LHCN-M2 (cell line): ENCODE results near the gene HSF5. TPM values are rescaled to one million over a fixed set of nuclear protein-coding genes. Genes with fewer than 3 reads are reported as not detected.
A peak's percentile ranks its signal among the peaks of the same experiment; 100 is the strongest.
"Not testable (repeated sequence)": the region's sequence is repeated elsewhere in the genome, so short reads cannot be mapped to it uniquely, and the experiment has no call there.

Source experiments
- DNase-seq: peaks from one replicate; pipeline ENCODE4 v3.0.0-alpha.2; 2012; ENCODE audit warnings: low read depth
- total RNA-seq: library from RNA; depleted of rRNA; stranded (reverse); fragments of >200 nt; gene quantifications from 2 replicates; pipeline ENCODE4 v1.2.3, GENCODE V29; 2014

The HSF5 gene
- total RNA-seq, 1 experiment from 2014 or later, result not detected

- DNase-seq, result not testable (repeated sequence)
These were observed 6.4 kb downstream of the HSF5 start for GRCh38 chr17:58481798-58482197.

- no peak for DNase-seq
These were observed 8.1 kb downstream of the HSF5 start for GRCh38 chr17:58480090-58480489.

- no peak for DNase-seq
These were observed 11.4 kb downstream of the HSF5 start for GRCh38 chr17:58476812-58477211.

GRCh38 chr17:58475985-58476384 lies 12.2 kb downstream of the HSF5 start:
- DNase-seq, result no peak

GRCh38 chr17:58470356-58470755 lies 17.9 kb downstream of the HSF5 start:
- no peak for DNase-seq

GRCh38 chr17:58468944-58469343 lies 19.3 kb downstream of the HSF5 start:
- no peak for DNase-seq

- no peak for DNase-seq
These were observed 32.7 kb downstream of the HSF5 start for GRCh38 chr17:58455491-58455890.

- DNase-seq, result peak; percentile 3
These were observed 35.5 kb downstream of the HSF5 start for GRCh38 chr17:58452738-58453137.

GRCh38 chr17:58447039-58447975 lies 40.9 kb downstream of the HSF5 start:
- DNase-seq, result peak; percentile 71

- DNase-seq, result no peak
These were observed 42.1 kb downstream of the HSF5 start for GRCh38 chr17:58446086-58446485.

GRCh38 chr17:58436805-58437239 lies 51.4 kb downstream of the HSF5 start:
- no peak for DNase-seq

GRCh38 chr17:58436245-58436644 lies 52.0 kb downstream of the HSF5 start:
- no peak for DNase-seq

- DNase-seq, result no peak
These were observed 55.2 kb downstream of the HSF5 start for GRCh38 chr17:58432806-58433573.

GRCh38 chr17:58427807-58428206 lies 60.4 kb downstream of the HSF5 start:
- no peak for DNase-seq

- no peak for DNase-seq
These were observed 66.5 kb downstream of the HSF5 start for GRCh38 chr17:58421711-58422110.

- DNase-seq, result no peak
These were observed 67.4 kb downstream of the HSF5 start for GRCh38 chr17:58420827-58421226.

GRCh38 chr17:58417300-58418092 lies 70.7 kb downstream of the HSF5 start, which contains the start of gene RNF43:
TSS of gene RNF43 (minus strand) at chr17:58417534. CDS start at chr17:58415577, 1,957 bp downstream.
- DNase-seq, result peak; percentile 60

- no peak for DNase-seq
These were observed 71.3 kb downstream of the HSF5 start for GRCh38 chr17:58416937-58417299.

GRCh38 chr17:58416396-58416795 lies 71.8 kb downstream of the HSF5 start:
- no peak for DNase-seq

- DNase-seq, result no peak
These were observed 72.7 kb downstream of the HSF5 start for GRCh38 chr17:58415371-58416055.

- no peak for DNase-seq
These were observed 73.6 kb downstream of the HSF5 start for GRCh38 chr17:58414596-58414997.
